K562 (cell line): ENCODE results near the gene PPP6R3. TPM values are rescaled to one million over a fixed set of nuclear protein-coding genes. Genes with fewer than 3 reads are reported as not detected.

Experiments used
- ATAC-seq: fragments of 200-7000 bp; cut with Tn5 transposase; 3 replicates; pipeline ENCODE4 v1.9.1; 2020; ENCODE audit warnings: moderate library complexity
- BruUV-seq: library from RNA; stranded (reverse); fragments of 400-500 nt; replicated peaks from 2 replicates; lab custom pipeline; 2021; lab: Mats Ljungman, UMichigan
- CTCF ChIA-PET: fragments of 300-600 bp; formaldehyde crosslinking; extraction: SDS; loops from one replicate; lab custom pipeline; 2021; ENCODE audit warnings: low intra/inter-chr PET ratio; lab: Yijun Ruan, JAX
- POLR2A ChIA-PET: fragments of 300-600, 350-650 bp; sonication (Branson Sonifier 250); formaldehyde crosslinking; extraction: SDS; loops from one replicate; lab custom pipeline; 2021; ENCODE audit warnings: antibody characterized with exemption, inconsistent platforms; lab: Yijun Ruan, JAX
- DNase-seq, 4 experiments: peaks; one replicate each; pipeline versions ENCODE4 v3.0.0 to v3.0.0-alpha.2; 2011 to 2018; ENCODE audit warnings: low spot score in 3 of 4, mixed read lengths in 3 of 4; ENCODE audit errors: extremely low read depth in 1 of 4
- FAIRE-seq: peaks from 2 replicates; lab custom pipeline; 2011; peaks lifted over from hg19 to GRCh38; lab: Jason Lieb, UNC
- H2AFZ ChIP-seq: 2 replicates; pipeline ENCODE4 v1.6.0; 2011; ENCODE audit warnings: low read depth, low read length, control low read depth, inconsistent platforms
- H3K27ac ChIP-seq: fragments of 200-600 bp; 3 replicates; pipeline ENCODE4 v1.8.0; 2011; ENCODE audit warnings: low read depth, mild to moderate bottlenecking, control low read depth, inconsistent platforms, low read length, moderate library complexity, mixed read lengths; ENCODE audit errors: extremely low read depth
- H3K27me3 ChIP-seq, 2 experiments: fragments of 300-600 bp in 1 of 2; 2 replicates in 1 of 2; 3 replicates in 1 of 2; pipeline versions ENCODE4 v1.6.0 to v1.8.0; 2011; ENCODE audit warnings: inconsistent platforms in 2 of 2, low read length in 2 of 2, mild to moderate bottlenecking in 1 of 2, mixed read lengths in 1 of 2, moderate library complexity in 1 of 2; ENCODE audit not compliant: control insufficient read depth in 2 of 2, insufficient read depth in 2 of 2
- H3K36me3 ChIP-seq: fragments of 300-600 bp; 3 replicates; pipeline ENCODE4 v1.8.0; 2011; ENCODE audit warnings: mild to moderate bottlenecking, low read length, inconsistent platforms; ENCODE audit not compliant: control insufficient read depth, insufficient read depth
- H3K4me1 ChIP-seq, 2 experiments: fragments of 200-600 bp in 1 of 2; replicated peaks in 1 of 2; 2 replicates in 1 of 2; 3 replicates in 1 of 2; pipeline versions ENCODE4 v1.5.1 to v1.8.0; 2011; ENCODE audit warnings: inconsistent platforms in 2 of 2, low read length in 2 of 2, mild to moderate bottlenecking in 1 of 2, mixed read lengths in 1 of 2, moderate library complexity in 1 of 2; ENCODE audit not compliant: control insufficient read depth in 2 of 2, insufficient read depth in 2 of 2
- H3K4me2 ChIP-seq: 2 replicates; pipeline ENCODE4 v1.6.1; 2011; ENCODE audit warnings: low read length, control low read depth, inconsistent platforms, mixed read lengths; ENCODE audit not compliant: insufficient read depth
- H3K4me3 ChIP-seq: fragments of 200-600 bp; sonication (generic), shearing (Covaris generic); 2 replicates; pipeline ENCODE4 v1.5.1; 2016; ENCODE audit warnings: control low read depth, inconsistent platforms
- H3K79me2 ChIP-seq: fragments of 200-600 bp; 3 replicates; pipeline ENCODE4 v1.8.0; 2011; ENCODE audit warnings: low read length, inconsistent platforms; ENCODE audit not compliant: control insufficient read depth, insufficient read depth
- H3K9ac ChIP-seq, 2 experiments: 2 replicates each; pipeline versions ENCODE4 v1.6.0 to v1.6.1; 2011; ENCODE audit warnings: low read depth in 2 of 2, low read length in 2 of 2, control low read depth in 1 of 2, inconsistent platforms in 1 of 2, mild to moderate bottlenecking in 1 of 2, mixed read lengths in 1 of 2; ENCODE audit not compliant: insufficient read depth in 1 of 2
- H3K9me1 ChIP-seq: one replicate; pipeline ENCODE4 v1.6.0; 2011; ENCODE audit warnings: inconsistent platforms, mild to moderate bottlenecking, low read length, moderate library complexity; ENCODE audit not compliant: control insufficient read depth, insufficient read depth
- H3K9me3 ChIP-seq: replicated peaks from 2 replicates; pipeline ENCODE4 v1.5.1; 2011; ENCODE audit warnings: low read depth, low read length, inconsistent platforms; ENCODE audit not compliant: control insufficient read depth, insufficient read depth
- H4K20me1 ChIP-seq: replicated peaks from 2 replicates; pipeline ENCODE4 v1.6.1; 2011; ENCODE audit warnings: low read length, inconsistent platforms, mixed read lengths; ENCODE audit not compliant: control insufficient read depth, insufficient read depth
- CEBPB ChIP-seq: fragments of 450-650 bp; IDR thresholded peaks from 2 replicates; pipeline ENCODE4 v1.6.1; 2016; ENCODE audit warnings: missing genetic modification characterization, missing compliant biosample characterization
- KDM2B ChIP-seq: fragments of 250-450 bp; sonication (Bioruptor Pico); IDR thresholded peaks from 2 replicates; pipeline ENCODE4 v1.8.0; 2021; ENCODE audit warnings: mild to moderate bottlenecking, moderate library complexity
- NFE2 ChIP-seq: IDR thresholded peaks from 2 replicates; pipeline ENCODE4 v1.6.1; 2014; ENCODE audit warnings: antibody characterized with exemption, low read depth
- NFIC ChIP-seq: fragments of 450-650 bp; IDR thresholded peaks from 2 replicates; pipeline ENCODE4 v1.6.1; 2017; ENCODE audit warnings: mild to moderate bottlenecking, inconsistent platforms
- TAL1 ChIP-seq: fragments of 450-650 bp; IDR thresholded peaks from 2 replicates; pipeline ENCODE4 v1.6.1; 2016; ENCODE audit warnings: mild to moderate bottlenecking
- TEAD4 ChIP-seq, 2 experiments: sonication (generic) in 1 of 2; formaldehyde crosslinking in 1 of 2; IDR thresholded peaks; 2 replicates each; pipeline versions ENCODE4 v1.6.1 to v1.8.0; 2012 to 2022; ENCODE audit warnings: borderline replicate concordance in 1 of 2, inconsistent platforms in 1 of 2, low read length in 1 of 2, mild to moderate bottlenecking in 1 of 2, missing genetic modification reagents in 1 of 2
- WGBS: fragments of 100-300 bp; shearing (Covaris generic); methylation state at CpG from one replicate; pipeline ENCODE4 v1.1.6; 2016; ENCODE audit warnings: low coverage, mixed read lengths; ENCODE audit not compliant: insufficient coverage; ENCODE audit errors: missing lambda C conversion rate; 5-methylcytosine and 5-hydroxymethylcytosine counted together
- in situ Hi-C: fragments of 300-500 bp; cut with MboI; formaldehyde crosslinking; loops from 4 replicates; pipeline ENCODE4 v1.15.0; 2018; ENCODE audit warnings: inconsistent platforms, mixed read lengths
- intact Hi-C: fragments of 100-400 bp; cut with micrococcal nuclease; formaldehyde crosslinking; loops from 2 replicates; pipeline ENCODE4 v1.14.2; 2022
- polyA plus RNA-seq, 8 experiments: library from polyadenylated mRNA; depleted of rRNA in 4 of 8; stranded (reverse) in 5 of 8; unstranded in 3 of 8; fragments of >200 nt; fragmentation: Nextera tagmentation in 2 of 8; fragmentation: Illumina TruSeq in 1 of 8; extraction: Ambion mirVana in 2 of 8; extraction: Trizol in 1 of 8; gene quantifications; 2 replicates each; pipeline versions ENCODE4 v1.2.1 to v1.2.3, GENCODE V29; 2011 to 2014; ENCODE audit warnings: inconsistent platforms in 1 of 8, missing spikeins in 1 of 8
- total RNA-seq, 7 experiments: library from RNA; depleted of rRNA in 6 of 7; stranded (reverse); fragments of >200 nt in 6 of 7; fragmentation: Illumina TruSeq in 2 of 7; extraction: Trizol in 2 of 7; gene quantifications; 2 replicates each; pipeline versions ENCODE4 v1.2.1 to v1.2.3, GENCODE V29; 2011 to 2021; ENCODE audit warnings: low replicate concordance in 1 of 7
- TF ChIP-seq, protein P1 (sequence below): fragments of 450-650 bp; IDR thresholded peaks from 2 replicates; pipeline ENCODE4 v1.6.1; 2016; ENCODE audit warnings: low read depth, mild to moderate bottlenecking, moderate library complexity
- TF ChIP-seq, protein P2 (sequence below), 2 experiments: fragments of 200-800 bp in 1 of 2; sonication (Bioruptor generic) in 1 of 2; sonication (generic) in 1 of 2; formaldehyde crosslinking in 1 of 2; IDR thresholded peaks in 1 of 2; conservative IDR thresholded peaks in 1 of 2; 2 replicates each; pipeline versions ENCODE4 v1.5.0 to v1.6.1; 2016 to 2020; ENCODE audit warnings: missing compliant biosample characterization in 1 of 2, missing genetic modification characterization in 1 of 2, missing genetic modification reagents in 1 of 2
- TF ChIP-seq, protein P3 (sequence below): fragments of 450-650 bp; IDR thresholded peaks from 2 replicates; pipeline ENCODE4 v1.6.1; 2016; ENCODE audit warnings: missing biosample characterization, missing genetic modification characterization
- TF ChIP-seq, protein P4 (sequence below), 2 experiments: fragments of 450-650 bp in 1 of 2; sonication (generic) in 1 of 2; formaldehyde crosslinking; conservative IDR thresholded peaks; 2 replicates each; pipeline versions ENCODE4 v1.4.0 to v1.8.1; 2020 to 2022; ENCODE audit warnings: mild to moderate bottlenecking in 1 of 2, missing genetic modification reagents in 1 of 2

Gene PPP6R3
- total and polyA plus RNA-seq, 9 of the 15 experiments (the other 6 are each of a cell fraction or from before 2014, with no cell fraction given) = 20.3 to 117 (median 80.6) TPM

DNA sequence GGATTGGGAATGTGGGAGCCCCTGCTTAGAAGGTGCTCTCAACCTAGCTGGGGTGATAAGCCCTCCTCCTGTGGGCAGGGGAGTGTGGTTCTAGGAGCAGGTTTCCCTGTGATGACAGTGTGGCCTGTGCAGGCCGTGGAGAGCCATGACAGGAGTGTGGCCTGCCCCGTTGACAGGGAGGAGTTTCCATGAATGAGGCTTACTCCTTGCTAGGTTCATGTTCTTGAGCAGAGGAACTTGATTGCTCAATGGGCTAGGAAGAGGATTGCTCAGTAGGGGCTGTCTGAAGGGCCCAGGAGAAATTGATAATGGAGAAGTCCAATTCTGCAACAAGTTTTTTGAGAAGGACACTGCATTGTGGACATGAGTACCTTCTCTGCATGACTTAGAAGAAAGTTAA is 92.0 kb downstream of the PPP6R3 start:
- intact Hi-C loops = no loop called here
- Histone ChIP-seq H3K79me2 (peaks cover 11% of the 10 kb centered on the region; the same call in 1 of the 3 replicates), H3K4me1 (no peaks in the 10 kb centered on the region), H4K20me1 (no peaks in the 10 kb centered on the region; the same call in 1 of the 2 replicates), H3K9ac (no peak overlapping the region), H3K27ac (no peak overlapping the region), H2AFZ (no peak overlapping the region), H3K4me2 (no peak overlapping the region), H3K9me3 (no peaks in the 10 kb centered on the region), H3K9me1 (no peaks in the 10 kb centered on the region), H3K4me3 (no peak overlapping the region), H3K36me3 (peaks cover 94% of the 10 kb centered on the region), H3K27me3 (no peaks in the 10 kb centered on the region)
- WGBS = 70% methylated on average over 2 of the region's 2 CpGs
- TF ChIP-seq KDM2B (CRISPR knock-in tag) (no peak), NFE2 (no peak), CEBPB (tag) (0 out of 2 replicates have a peak, but pooled peaks have one; percentile 8)
- POLR2A ChIA-PET = no interaction called here
- in situ Hi-C loops = no loop called here
- BruUV-seq = no TSS peak
- FAIRE-seq = no peak
- CTCF ChIA-PET = no interaction called here
- DNase-seq = no peak
- no peak; the same call in 2 of the 3 replicates for ATAC-seq

DNA sequence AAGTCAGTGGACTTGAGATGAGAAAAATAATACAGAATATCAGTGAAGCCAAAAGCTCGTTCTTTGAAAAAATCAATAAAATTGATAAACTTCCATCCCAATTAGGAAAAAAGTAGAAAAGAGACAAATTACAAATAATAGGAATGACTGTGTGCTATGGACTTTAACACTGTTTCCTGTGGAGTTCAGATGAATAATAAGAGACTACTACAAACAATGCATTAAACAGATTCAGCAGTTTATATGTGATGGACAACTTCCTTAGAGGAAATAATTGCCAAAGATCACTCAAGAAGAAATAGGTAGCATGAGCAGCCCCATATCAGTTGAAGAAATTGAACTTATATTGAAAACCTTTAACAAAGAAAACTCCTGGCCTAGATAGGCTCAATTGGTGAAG is 99.7 kb downstream of the PPP6R3 start:
- no TSS peak for BruUV-seq
- no peak overlapping the region for H3K27ac ChIP-seq
- no peaks in the 10 kb centered on the region for H3K9me1 ChIP-seq
- peaks cover 90% of the 10 kb centered on the region for H3K36me3 ChIP-seq
- 84% methylated on average over 1 of the region's 1 CpG for WGBS
- no peaks in the 10 kb centered on the region for H4K20me1 ChIP-seq
- intact Hi-C loops = no loop called here
- H2AFZ ChIP-seq = no peak overlapping the region
- H3K4me1 ChIP-seq = no peaks in the 10 kb centered on the region
- no peak for DNase-seq
- in situ Hi-C loops = no loop called here
- no peaks in the 10 kb centered on the region for H3K27me3 ChIP-seq
- H3K79me2 ChIP-seq = peaks cover 6% of the 10 kb centered on the region; the same call in 1 of the 3 replicates
- FAIRE-seq = no peak
- no peaks in the 10 kb centered on the region for H3K9me3 ChIP-seq
- no peak overlapping the region for H3K4me3 ChIP-seq
- POLR2A ChIA-PET = interaction anchor here (1.8 kb wide), 1 partner anchor 12 kb away, joined by 5 read pairs; no protein-coding TSS in a partner anchor
- H3K9ac ChIP-seq = no peak overlapping the region
- ATAC-seq = no peak
- H3K4me2 ChIP-seq = no peak overlapping the region
- CTCF ChIA-PET = no interaction called here
- TF ChIP-seq TAL1 = no peak
- TF ChIP-seq, protein P1, sequence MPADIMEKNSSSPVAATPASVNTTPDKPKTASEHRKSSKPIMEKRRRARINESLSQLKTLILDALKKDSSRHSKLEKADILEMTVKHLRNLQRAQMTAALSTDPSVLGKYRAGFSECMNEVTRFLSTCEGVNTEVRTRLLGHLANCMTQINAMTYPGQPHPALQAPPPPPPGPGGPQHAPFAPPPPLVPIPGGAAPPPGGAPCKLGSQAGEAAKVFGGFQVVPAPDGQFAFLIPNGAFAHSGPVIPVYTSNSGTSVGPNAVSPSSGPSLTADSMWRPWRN = no peak
- TF ChIP-seq, protein P2, sequence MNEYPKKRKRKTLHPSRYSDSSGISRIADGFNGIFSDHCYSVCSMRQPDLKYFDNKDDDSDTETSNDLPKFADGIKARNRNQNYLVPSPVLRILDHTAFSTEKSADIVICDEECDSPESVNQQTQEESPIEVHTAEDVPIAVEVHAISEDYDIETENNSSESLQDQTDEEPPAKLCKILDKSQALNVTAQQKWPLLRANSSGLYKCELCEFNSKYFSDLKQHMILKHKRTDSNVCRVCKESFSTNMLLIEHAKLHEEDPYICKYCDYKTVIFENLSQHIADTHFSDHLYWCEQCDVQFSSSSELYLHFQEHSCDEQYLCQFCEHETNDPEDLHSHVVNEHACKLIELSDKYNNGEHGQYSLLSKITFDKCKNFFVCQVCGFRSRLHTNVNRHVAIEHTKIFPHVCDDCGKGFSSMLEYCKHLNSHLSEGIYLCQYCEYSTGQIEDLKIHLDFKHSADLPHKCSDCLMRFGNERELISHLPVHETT (CRISPR knock-in tag; conservative IDR thresholded peaks at IDR 0.05 in 1 of 2, IDR thresholded peaks at IDR 0.05 in 1 of 2) = no peak
- TF ChIP-seq, protein P3, sequence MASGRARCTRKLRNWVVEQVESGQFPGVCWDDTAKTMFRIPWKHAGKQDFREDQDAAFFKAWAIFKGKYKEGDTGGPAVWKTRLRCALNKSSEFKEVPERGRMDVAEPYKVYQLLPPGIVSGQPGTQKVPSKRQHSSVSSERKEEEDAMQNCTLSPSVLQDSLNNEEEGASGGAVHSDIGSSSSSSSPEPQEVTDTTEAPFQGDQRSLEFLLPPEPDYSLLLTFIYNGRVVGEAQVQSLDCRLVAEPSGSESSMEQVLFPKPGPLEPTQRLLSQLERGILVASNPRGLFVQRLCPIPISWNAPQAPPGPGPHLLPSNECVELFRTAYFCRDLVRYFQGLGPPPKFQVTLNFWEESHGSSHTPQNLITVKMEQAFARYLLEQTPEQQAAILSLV = no peak
- no peak for TF ChIP-seq NFIC
- TF ChIP-seq TEAD4 (IDR thresholded peaks at IDR 0.05; ENCODE audit: low read length) = no peak
- no peak for TF ChIP-seq TEAD4 (CRISPR knock-in tag; IDR thresholded peaks at IDR 0.05; ENCODE audit: borderline replicate concordance)
- TF ChIP-seq, protein P4, sequence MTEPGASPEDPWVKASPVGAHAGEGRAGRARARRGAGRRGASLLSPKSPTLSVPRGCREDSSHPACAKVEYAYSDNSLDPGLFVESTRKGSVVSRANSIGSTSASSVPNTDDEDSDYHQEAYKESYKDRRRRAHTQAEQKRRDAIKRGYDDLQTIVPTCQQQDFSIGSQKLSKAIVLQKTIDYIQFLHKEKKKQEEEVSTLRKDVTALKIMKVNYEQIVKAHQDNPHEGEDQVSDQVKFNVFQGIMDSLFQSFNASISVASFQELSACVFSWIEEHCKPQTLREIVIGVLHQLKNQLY (CRISPR knock-in tag; conservative IDR thresholded peaks at IDR 0.05) = no peak
